Suppressor macrophage treated with lipopolysaccharide for 4 hours (primary cell): ENCODE measurements around the gene ACAA1.

ENCODE experiments used
- DNase-seq: peaks from one replicate; pipeline ENCODE4 v3.0.0-alpha.2; 2020

Gene ACAA1

DNA sequence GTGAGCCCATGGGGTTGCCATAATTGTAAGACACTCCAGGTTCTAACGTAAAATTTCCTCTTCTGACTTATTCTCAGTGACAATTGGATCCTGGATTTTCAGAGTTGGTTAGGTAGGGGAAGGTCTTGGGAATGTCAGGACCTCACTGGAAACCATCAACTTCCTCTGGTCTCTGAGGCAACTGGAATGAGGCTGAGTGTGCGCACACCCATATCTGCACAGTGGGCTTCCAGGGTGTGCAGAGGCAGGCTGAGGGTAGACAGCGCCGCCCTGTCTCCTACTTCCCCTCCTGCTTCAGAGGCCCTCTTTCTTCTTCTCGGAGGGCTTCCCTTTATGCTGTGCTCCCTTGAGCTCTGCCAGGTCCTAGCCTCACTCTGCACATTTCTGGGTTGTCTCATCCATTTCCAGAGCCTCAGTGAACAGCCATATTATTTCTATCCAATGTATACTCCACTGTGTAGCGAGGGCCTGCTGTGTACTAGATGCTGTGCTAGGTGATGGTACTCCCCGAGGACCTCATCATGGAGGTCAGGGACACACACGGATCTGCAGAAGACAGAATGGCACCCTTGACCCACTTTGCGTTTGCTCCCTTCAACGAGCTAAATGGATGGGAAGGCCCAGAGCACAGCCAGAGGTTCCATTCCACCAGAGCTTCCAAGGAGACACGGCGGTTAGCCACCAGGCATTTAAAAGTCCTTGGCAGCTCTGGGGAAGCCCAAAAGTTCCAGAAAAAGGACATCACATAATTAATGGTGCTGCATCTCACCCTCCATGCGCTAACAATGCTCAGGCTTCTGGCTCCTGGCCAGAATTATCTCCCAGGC, 18.3 kb downstream of the ACAA1 start:
- no peak for DNase-seq

GRCh38 chr3:38117748-38118420, 19.0 kb downstream of the ACAA1 start:
- peak; percentile 62 for DNase-seq

DNA sequence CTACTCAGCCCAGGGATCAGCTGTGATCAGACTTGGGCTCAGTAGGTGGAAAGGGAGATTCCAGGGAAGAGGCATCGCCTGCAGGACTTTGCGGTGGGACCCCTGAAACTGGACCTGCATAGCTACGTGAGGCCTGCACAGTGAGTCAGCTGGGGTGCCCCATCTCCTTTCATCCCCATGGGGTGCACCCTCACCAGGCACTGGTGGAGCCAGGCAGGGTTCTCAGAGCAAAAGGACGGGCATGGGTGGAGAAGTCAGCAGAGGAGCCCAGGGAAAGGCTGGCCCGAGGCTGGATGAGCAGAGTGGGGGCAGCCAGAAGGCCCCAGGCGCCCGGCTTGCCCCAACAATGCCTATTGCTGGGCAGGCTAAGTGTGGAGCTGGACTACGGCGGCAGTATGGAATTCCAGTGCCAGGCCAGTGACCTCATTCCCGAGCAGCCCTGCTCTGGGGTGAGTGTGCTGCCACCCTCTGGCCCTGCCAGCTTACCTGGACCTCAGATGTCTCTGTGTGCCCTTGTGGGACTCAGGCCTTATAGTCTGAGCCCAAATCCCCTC, 19.7 kb downstream of the ACAA1 start:
- no peak for DNase-seq

DNA sequence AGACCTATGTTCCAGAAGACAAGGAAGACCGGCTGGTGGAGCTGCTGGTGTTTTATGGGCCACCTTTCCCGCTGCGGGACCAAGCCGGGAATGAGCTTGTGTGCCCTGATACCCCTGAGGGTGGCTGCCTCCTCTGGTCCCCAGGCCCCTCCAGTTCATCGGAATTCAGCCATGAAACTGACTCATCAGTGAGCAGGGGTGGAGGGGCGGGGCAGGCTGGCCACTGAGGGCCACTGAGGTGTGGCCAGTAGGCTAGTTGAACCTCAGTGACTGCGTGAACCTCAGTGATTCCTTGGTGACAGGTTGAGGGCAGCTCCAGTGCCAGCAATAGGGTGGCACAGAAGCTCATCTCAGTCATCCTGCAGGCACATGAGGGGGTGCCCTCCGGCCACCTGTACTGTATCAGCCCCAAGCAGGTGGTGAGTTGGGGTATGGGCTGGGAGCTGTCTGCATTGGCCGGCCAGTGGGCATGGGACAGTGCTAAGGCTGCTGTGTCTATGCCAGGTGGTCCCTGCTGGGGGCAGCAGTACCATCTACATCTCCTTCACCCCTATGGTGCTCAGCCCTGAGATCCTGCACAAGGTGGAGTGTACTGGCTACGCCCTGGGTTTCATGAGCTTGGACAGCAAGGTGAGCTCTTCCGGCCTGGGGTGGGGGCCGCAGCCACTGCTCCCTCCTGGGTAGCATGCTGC, 20.3 kb downstream of the ACAA1 start:
- no peak for DNase-seq

GRCh38 chr3:38115645-38116427, 21.1 kb downstream of the ACAA1 start:
- no peak for DNase-seq

DNA sequence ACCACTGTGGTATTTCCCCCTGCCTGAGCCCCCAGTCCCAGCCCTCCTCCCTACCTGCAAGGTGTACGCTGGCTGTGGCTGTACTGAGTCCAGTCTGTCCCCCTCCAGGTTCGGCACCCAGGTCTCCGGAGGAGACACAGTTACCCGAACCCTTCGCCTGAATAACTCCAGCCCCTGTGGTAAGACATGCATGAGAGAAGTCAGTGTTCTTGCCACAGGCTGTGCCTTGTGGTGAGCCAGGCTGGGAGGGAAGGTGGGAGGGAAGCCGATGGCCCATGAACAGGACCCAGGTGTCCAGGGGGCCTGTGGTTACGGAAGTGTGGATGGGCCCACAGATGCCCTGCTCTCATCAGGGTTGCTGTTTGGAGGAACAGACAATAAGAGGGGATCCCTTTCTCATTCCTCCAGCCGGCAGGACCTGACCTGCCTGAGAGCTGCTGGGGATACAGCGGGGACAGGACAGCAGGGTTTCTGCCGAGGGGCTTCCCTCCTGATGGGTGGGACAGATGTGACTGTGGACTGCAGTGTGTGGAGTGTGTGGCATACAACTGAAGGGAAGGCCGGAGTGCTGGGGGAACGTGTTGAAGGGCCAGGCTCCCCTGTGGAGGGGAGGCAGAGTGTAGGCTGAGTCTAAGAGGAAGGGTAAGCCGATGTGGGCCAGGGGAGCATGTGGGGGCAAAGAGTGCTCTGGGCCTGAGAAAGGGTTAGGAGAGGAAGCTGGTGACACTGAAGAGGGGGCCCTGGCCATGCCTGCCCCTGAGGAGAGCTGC, 21.9 kb downstream of the ACAA1 start:
- DNase-seq, result no peak

- no peak for DNase-seq
Measured at GRCh38 chr3:38114052-38114874, 22.7 kb downstream of the ACAA1 start.

- DNase-seq, result no peak
Measured at GRCh38 chr3:38112378-38112761, 24.6 kb downstream of the ACAA1 start.

DNA sequence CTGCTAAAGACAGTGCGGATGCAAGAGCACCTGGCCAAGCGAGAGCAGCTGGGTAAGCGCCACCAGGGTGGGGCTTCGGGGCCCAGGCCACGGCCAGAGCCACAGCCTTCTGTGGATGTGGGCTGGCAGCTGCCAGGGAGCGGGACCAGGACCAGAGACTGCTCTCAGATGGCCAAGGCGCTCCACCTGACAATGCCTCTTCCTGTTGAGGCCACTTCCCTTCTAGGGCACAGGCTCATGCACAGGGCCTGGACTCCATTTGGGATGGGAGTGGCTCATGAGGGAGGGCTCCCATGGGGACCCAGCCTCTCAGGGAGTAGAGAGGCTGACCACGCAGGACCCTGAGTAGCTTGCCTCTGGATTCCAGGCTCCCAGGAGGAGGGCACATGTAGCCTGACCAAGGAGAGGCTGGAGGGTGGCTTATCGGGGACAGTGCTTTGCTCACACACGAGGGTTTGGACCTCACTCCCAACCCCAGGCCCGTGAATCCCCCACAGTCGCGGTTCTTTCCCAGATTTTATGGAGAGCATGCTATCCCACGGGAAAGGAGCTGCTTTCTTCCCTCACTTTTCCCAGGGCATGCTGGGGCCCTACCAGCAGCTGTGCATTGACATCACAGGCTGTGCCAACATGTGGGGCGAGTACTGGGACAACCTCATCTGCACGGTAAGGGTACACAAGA, 25.1 kb downstream of the ACAA1 start:
- DNase-seq, result no peak

- no peak for DNase-seq
Measured at GRCh38 chr3:38111201-38111600, 25.7 kb downstream of the ACAA1 start.

DNA sequence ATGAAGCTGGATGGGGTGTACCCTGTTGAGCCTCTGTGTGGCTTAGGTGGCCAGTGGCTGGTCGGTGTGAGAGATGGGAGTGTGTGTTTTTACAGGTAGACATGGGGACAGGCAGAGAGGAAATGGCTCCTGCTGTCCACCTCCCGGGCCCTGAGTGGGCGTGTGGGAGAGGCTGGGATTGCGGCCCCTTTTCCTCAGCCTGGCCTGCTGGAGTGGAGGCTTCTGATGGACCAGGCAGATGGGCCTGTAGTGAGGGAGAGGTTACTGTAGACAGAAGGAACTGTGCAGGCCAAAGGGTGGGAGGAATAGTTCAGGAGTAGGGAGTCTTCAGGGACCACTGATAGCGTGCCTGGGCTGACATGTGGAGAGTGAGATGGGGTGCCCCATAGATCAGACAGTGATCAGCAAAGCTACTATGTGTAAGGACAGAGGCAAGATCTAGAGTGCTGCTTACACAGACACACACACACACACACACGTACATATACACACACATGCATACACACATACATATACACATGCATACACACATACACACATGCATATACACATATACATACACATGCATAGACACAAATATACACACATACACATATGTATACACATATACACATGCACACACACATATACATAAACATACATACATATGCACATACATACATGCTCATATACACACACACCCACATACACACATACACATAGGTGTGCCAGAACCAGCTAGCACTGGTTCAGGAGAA, 26.4 kb downstream of the ACAA1 start:
- DNase-seq, result no peak

GRCh38 chr3:38109580-38110313, 27.2 kb downstream of the ACAA1 start:
- no peak for DNase-seq

DNA sequence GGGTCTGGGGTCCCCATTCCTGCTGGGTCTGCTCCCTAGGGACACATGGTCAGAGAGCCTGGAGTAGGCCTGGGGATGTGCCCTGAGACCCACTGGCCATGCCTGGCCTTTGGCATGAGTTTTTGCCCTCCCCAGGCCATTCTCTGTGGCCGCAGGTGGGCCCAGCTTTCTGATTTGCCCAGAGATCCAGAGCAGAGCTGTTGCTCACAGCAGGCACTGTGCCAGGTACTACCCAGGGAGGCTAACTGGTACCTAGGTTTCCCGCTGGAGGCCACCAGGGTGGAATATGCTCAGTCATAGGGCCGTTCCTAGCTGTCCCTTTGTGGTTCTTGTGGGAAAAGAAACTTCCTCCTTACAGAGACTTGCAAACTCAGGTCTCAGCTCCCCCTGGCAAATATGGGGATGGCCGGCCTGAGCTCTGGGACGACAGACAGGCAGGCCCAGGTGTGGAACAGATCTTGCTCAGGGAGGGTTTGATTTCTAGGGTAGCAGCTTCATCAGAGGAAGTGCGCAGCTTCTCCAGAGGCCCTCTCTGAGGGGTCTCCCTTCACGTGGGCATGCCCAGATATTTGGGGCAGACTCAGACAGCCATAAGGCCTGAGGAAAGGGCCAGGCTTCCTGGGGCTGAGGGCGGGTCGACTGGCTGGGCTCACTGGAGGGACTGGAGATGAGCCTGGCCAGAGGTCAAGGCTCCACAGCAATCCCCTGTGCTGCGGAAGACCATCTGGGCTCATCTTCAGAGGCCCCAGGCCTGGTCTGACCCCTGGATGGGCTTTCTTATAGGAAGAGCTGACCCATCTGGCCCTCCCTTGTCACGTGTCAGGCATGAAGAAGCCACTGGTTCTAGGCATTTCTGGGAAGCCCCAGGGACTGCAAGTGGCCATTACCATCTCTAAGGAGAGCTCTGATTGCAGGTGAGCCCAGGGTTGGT, 28.0 kb downstream of the ACAA1 start:
- DNase-seq, result peak; percentile 30

DNA sequence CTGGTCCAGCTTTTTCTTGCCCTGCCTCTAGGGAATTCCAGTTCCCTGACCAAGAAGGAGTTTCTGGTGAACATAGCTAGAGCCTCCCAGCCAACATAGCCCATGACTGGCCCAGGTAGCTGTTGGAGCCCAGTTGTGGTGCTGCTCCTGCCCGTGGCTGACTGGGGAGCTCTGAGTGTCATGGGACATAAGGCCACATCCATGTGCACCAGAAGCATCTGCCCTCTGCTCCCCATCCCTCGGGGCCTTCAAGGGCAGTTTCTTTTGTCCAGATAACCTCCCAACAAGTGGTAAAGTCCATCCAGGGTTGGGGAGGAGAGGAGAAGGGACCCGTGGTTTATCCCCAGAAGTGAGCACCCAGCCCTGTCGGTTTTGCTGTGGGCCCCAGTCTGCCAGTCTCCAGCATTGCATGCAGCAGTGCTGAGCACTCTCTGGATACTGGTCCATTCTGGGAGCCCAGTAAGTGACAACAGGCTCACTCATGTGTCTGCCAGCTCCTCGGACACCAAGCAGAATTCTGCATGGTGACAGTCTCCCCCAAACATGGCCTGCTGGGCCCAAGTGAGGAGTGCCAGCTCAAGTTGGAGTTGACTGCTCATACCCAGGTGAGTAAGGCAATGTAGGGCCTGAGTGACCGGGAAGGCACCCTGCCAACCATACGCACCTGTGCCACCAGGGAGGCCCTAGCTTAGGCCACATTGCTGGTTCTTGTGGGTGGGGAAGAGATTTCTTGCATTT, 28.8 kb downstream of the ACAA1 start:
- no peak for DNase-seq

DNA sequence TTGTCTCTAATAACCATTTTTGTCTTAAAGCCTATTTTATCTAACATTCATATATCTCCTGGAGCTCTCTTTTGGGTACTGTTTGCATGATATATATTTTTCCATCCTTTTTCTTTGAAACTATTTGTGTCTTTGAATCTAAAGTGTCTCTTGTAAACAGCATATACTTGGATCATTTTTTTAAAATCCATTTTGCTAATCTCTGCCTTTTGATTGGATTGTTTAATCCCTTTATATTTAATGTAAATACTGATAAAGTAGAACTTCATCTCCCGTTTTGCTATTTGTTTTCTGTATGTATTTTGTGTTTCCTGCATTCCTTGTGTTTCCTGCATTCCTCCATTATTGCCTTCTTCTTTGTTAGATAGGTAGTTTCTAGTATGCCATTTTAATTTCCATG, 31.4 kb downstream of the ACAA1 start:
- no peak for DNase-seq

DNA sequence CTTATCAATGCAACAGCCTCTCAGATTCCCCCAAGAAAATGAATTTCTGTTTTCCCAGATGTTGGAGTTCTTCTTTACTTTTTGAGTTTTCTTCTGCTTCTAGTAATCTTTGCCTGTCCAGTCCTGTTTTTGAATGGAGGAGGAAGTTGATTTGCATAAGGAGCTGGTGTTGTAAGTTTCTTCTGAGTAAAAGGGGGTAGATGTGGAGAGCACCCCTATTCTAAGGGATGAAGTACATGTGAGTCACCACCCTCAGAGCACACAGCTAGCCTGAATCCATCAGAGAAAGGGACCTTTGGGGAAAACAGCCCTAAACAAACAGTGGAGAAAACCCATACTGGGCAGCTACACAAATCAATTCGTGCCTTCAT, 34.5 kb downstream of the ACAA1 start:
- peak; percentile 54 for DNase-seq

DNA sequence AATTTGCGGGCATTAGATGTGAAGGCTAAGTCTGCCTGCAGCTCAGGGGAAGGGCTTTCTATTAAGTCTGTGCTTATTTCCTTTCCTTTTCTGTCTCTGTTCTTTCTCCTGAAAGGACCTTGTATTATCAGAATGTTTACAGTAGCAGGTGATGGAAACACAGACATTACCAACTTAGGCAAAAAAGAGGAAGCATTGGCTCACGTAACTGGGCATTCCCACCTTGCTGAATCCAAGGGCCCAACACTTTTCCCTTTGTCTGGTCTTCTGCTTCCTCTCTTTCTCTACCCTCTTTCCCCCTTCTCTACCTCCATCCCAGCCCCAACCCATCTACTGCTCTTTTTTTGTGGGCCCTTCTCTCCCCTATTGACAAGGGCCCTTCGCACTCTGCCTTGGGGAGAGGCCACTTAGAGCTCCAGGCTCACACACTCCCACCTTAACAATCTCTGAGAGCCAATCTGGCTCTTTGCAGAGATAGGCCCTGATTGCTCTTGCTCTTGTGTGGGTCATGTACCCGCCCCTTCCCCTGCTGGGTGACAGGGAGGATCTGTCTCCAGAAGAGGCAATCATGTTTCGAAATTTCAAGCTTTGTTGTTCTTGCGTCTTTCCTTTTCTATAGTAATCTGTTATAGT, 35.0 kb downstream of the ACAA1 start:
- peak; percentile 21 for DNase-seq
